ENCODE data around the gene NIPAL3. TPM values are rescaled to one million over a fixed set of nuclear protein-coding genes. Genes with fewer than 3 reads are reported as not detected.
"Not testable (repeated sequence)": the region's sequence is repeated elsewhere in the genome, so short reads cannot be mapped to it uniquely, and the experiment has no call there.

The NIPAL3 gene
- total RNA-seq, 4 donors from 2014 or later = 18.3 to 31.1 (median 26.6) TPM

DNA sequence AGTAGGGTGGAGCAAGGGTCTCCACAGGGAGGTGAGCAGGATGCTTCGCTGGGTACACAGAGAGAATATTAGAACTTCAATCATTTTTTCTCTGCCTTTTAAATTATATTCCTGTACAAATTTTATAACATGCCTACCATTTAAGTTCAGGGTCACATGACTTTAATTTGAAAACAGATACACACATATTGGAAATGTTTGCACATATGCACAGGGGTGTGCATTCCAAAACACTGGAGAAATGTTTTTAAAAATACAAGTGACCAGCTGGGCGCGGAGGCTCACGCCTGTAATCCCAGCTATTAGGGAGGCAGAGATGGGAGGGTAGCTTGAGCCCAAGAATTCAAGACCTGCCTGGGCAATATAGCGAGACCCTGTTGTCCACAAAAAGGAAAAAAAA lies 39.7 kb downstream of the NIPAL3 start:
- Histone ChIP-seq H3K4me1 (no peaks in the 10 kb centered on the region), H3K27ac (replicated peaks in 1 of 4) (no peak overlapping the region), H3K4me3 (no peak overlapping the region), H3K27me3 (no peaks in the 10 kb centered on the region), H3K9me3 (no peaks in the 10 kb centered on the region), H3K36me3 (peaks cover 16 to 96% (median 71%) of the 10 kb centered on the region in 4 donors)
- intact Hi-C loops (cut with DNase I) = no loop called here
- WGBS = 99% methylated on average over 5 of the region's 5 CpGs
- no peak for DNase-seq (ENCODE audit: extremely low spot score)
- TF ChIP-seq, protein P1, sequence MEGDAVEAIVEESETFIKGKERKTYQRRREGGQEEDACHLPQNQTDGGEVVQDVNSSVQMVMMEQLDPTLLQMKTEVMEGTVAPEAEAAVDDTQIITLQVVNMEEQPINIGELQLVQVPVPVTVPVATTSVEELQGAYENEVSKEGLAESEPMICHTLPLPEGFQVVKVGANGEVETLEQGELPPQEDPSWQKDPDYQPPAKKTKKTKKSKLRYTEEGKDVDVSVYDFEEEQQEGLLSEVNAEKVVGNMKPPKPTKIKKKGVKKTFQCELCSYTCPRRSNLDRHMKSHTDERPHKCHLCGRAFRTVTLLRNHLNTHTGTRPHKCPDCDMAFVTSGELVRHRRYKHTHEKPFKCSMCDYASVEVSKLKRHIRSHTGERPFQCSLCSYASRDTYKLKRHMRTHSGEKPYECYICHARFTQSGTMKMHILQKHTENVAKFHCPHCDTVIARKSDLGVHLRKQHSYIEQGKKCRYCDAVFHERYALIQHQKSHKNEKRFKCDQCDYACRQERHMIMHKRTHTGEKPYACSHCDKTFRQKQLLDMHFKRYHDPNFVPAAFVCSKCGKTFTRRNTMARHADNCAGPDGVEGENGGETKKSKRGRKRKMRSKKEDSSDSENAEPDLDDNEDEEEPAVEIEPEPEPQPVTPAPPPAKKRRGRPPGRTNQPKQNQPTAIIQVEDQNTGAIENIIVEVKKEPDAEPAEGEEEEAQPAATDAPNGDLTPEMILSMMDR (IDR thresholded peaks at IDR 0.05) = no peak
- no peak for TF ChIP-seq EP300 (IDR thresholded peaks at IDR 0.05)

DNA sequence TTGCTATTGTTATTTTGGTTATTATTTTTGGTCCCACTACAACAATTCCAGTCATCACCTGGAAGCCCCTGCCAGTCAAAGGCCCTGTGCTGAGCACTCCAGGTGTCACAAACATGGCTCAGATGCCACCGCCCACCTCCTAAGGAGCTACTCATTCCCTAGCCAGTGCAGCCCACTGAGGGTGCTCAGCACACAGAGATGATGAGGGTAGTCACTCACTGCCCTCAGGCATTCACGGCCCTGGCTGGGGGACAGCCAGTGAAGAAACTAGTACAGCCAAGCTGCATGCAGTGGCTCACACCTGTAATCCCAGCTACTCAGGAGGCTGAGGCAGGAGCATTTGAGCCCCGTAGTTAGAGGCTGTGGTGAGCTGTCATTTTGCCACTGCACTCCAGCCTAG lies 42.3 kb downstream of the NIPAL3 start:
- Histone ChIP-seq H3K4me1 (no peaks in the 10 kb centered on the region), H3K27ac (replicated peaks in 1 of 4) (no peak overlapping the region)
- WGBS = 91% methylated on average over 3 of the region's 3 CpGs

DNA sequence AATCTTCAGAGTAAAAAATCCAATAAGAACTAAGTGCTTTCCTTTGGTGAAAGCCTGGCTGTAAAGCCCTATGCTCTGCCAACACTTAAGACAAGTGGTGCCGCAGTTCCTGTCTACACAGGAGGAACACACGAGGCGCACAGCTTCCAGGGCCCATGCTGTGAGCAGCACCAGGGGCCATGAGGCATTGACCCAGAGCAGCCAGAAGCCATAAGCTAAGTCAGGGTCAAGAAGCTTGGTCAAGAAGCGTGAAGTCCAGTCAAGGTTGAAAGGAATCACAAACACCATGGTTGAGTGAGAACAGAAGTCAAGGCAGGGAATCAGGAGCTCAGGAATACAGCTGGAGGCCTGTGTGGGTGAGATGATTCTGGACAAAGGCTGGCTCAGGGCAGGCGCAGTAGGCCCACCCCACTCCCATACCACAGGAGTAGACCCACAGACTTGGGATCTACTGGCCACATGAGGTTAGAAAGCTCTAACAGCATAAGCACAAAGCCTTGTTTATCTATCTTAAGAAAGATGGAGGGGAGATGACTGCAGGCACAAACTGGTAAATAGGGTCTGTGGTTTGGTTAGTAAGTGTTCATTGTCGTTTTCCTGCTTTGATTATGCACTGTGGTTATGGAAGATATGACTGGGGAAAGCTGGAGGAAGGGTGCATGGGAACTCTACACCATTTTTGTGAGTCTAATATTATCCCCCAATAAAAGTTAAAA lies 44.1 kb downstream of the NIPAL3 start:
- 92% methylated on average over 6 of the region's 6 CpGs for WGBS
- no peak for TF ChIP-seq POLR2AphosphoS5 (IDR thresholded peaks at IDR 0.05)
- TF ChIP-seq EP300 (IDR thresholded peaks at IDR 0.05) = no peak
- TF ChIP-seq, protein P1 (IDR thresholded peaks at IDR 0.05) = no peak
- TF ChIP-seq POLR2A (IDR thresholded peaks at IDR 0.05; ENCODE audit: low read depth) = no peak
- peaks cover 13 to 90% (median 57%) of the 10 kb centered on the region in 4 donors for H3K36me3 ChIP-seq
- no peaks in the 10 kb centered on the region for H3K27me3 ChIP-seq
- no peak overlapping the region for H3K27ac ChIP-seq (replicated peaks in 1 of 4)
- no peaks in the 10 kb centered on the region for H3K9me3 ChIP-seq
- H3K4me3 ChIP-seq = no peak overlapping the region
- intact Hi-C loops (cut with DNase I) = no loop called here
- no peaks in the 10 kb centered on the region for H3K4me1 ChIP-seq
- DNase-seq (ENCODE audit: extremely low spot score) = no peak

More for the DNA sequence above, 42.3 kb downstream of the NIPAL3 start:
- Histone ChIP-seq H3K4me3 (no peak overlapping the region), H3K27me3 (no peaks in the 10 kb centered on the region), H3K9me3 (no peaks in the 10 kb centered on the region), H3K36me3 (peaks cover 16 to 94% (median 64%) of the 10 kb centered on the region in 4 donors)
- intact Hi-C loops (cut with DNase I) = no loop called here
- no peak for DNase-seq (ENCODE audit: extremely low spot score)
- TF ChIP-seq EP300 (IDR thresholded peaks at IDR 0.05) (no peak), POLR2AphosphoS5 (IDR thresholded peaks at IDR 0.05) (no peak), POLR2A (IDR thresholded peaks at IDR 0.05; ENCODE audit: low read depth) (no peak)
- TF ChIP-seq, protein P1 (IDR thresholded peaks at IDR 0.05) = no peak

DNA sequence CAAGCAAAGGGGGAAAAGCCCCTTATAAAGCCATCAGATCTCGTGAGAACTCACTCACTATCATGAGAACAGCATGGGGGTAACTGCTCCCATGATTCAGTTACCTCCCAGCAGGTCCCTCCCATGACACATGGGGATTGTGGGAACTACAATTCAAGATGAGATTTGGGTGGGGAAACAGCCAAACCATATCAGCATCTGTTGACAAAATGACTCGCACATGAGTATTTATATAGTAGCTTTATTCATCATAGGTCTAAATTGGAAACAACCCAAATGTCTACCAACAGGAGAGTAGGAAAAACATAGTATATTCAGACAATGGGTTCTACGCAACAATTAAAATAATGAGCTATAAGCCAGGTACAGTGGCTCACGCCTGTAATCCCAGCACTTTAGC lies 46.5 kb downstream of the NIPAL3 start:
- H3K4me1 ChIP-seq; H3K9me3 ChIP-seq; intact Hi-C loops (cut with DNase I); H3K4me3 ChIP-seq; DNase-seq (ENCODE audit: extremely low spot score); H3K27me3 ChIP-seq; H3K27ac ChIP-seq (replicated peaks in 1 of 4): not testable (repeated sequence)
- peaks cover 6 to 88% (median 47%) of the 10 kb centered on the region in 4 donors for H3K36me3 ChIP-seq
- WGBS = 78% methylated on average over 4 of the region's 4 CpGs

DNA sequence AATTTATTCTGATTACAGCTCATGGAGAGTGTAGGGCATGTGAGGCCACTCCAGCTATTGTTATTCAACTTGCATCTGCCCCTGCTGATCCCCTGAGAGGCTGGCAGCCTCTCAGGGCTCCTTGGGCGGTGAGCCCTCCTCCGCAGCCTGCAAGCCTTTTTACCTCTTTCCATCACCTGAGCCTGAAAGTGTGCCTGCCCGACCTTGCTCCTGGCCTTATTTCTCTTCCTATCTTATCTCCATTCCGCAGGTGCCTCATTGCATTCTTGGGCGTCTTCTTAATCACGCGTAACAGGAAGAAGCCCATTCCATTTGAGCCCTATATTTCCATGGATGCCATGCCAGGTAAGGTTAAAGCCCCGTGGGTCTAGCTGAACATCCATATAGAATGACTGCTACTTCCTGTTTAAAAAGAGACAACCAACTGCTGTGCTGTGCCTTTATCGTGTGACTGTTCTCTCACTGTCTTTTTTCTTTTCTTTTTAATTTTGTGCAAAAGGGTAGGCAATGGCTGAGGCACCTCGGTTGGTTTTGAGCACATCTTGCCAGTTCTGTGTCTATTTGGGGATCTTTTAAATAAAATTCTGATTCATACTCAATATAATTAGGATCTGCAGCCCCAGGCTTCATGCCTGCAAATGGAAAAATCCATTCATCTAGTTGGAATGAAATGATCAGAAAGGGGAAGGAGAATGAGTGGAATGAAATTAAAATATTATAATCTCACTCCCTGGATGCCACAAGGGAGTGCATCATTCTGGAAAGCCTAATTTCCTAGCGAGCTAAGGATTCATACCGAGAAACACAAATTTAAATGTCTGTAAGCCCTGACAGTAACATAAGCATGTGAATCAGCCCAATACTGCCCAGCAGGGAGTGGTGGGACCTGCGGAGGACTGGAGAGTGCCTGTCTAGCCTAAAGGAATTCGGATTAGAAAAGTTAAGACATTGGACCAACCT lies 48.5 kb downstream of the NIPAL3 start:
- no peak for DNase-seq (ENCODE audit: extremely low spot score)
- intact Hi-C loops (cut with DNase I) = no loop called here
- H3K27ac ChIP-seq (replicated peaks in 1 of 4) = no peak overlapping the region
- no peaks in the 10 kb centered on the region for H3K9me3 ChIP-seq
- 67% methylated on average over 14 of the region's 14 CpGs for WGBS
- peaks cover 4 to 74% (median 32%) of the 10 kb centered on the region in 4 donors for H3K36me3 ChIP-seq
- no peak overlapping the region for H3K4me3 ChIP-seq
- TF ChIP-seq POLR2A (IDR thresholded peaks at IDR 0.05; ENCODE audit: low read depth) = no peak
- TF ChIP-seq, protein P1 (IDR thresholded peaks at IDR 0.05) = no peak
- no peak for TF ChIP-seq POLR2AphosphoS5 (IDR thresholded peaks at IDR 0.05)
- TF ChIP-seq EP300 (IDR thresholded peaks at IDR 0.05) = no peak
- no peaks in the 10 kb centered on the region for H3K27me3 ChIP-seq
- no peaks in the 10 kb centered on the region for H3K4me1 ChIP-seq

Data from esophagus muscularis mucosa (tissue), 4 donors.